ENCODE data around the gene C5.

The C5 gene

DNA sequence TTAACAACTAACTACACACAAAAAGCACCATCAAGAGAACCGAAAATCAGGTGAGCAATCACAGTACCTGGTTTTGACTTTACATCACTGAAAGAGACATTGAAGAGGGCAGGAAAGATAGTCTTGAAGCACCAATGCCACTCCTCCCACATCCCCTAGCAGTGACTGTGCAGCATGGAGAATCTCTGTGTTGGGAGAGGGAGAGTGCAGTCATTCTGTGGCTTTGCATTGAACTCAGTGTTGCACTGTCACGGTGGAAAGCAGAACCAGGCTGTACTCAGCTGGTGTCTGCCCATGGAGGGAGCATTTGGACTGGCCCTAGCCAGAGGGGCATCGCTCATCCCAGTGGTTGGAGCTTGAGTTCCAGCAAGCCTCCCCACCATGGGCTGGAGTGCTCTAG lies 40.4 kb downstream of the C5 start:
- no peak overlapping the region for H3K4me3 ChIP-seq
- DNase-seq (ENCODE audit: low spot score) = no peak
- H3K27ac ChIP-seq = no peak overlapping the region
- TF ChIP-seq, protein P1, sequence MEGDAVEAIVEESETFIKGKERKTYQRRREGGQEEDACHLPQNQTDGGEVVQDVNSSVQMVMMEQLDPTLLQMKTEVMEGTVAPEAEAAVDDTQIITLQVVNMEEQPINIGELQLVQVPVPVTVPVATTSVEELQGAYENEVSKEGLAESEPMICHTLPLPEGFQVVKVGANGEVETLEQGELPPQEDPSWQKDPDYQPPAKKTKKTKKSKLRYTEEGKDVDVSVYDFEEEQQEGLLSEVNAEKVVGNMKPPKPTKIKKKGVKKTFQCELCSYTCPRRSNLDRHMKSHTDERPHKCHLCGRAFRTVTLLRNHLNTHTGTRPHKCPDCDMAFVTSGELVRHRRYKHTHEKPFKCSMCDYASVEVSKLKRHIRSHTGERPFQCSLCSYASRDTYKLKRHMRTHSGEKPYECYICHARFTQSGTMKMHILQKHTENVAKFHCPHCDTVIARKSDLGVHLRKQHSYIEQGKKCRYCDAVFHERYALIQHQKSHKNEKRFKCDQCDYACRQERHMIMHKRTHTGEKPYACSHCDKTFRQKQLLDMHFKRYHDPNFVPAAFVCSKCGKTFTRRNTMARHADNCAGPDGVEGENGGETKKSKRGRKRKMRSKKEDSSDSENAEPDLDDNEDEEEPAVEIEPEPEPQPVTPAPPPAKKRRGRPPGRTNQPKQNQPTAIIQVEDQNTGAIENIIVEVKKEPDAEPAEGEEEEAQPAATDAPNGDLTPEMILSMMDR (IDR thresholded peaks at IDR 0.05) = no peak

GRCh38 chr9:120999317-120999716 lies 50.8 kb downstream of the C5 start:
- no peak for DNase-seq (ENCODE audit: low spot score)
- no peak overlapping the region for H3K4me3 ChIP-seq
- TF ChIP-seq, protein P1 (IDR thresholded peaks at IDR 0.05) = no peak
- H3K27ac ChIP-seq = no peak overlapping the region

GRCh38 chr9:120998111-120998510 lies 52.0 kb downstream of the C5 start:
- TF ChIP-seq, protein P1 (IDR thresholded peaks at IDR 0.05) = no peak
- H3K27ac ChIP-seq = no peak overlapping the region
- no peak overlapping the region for H3K4me3 ChIP-seq
- no peak for DNase-seq (ENCODE audit: low spot score)

DNA sequence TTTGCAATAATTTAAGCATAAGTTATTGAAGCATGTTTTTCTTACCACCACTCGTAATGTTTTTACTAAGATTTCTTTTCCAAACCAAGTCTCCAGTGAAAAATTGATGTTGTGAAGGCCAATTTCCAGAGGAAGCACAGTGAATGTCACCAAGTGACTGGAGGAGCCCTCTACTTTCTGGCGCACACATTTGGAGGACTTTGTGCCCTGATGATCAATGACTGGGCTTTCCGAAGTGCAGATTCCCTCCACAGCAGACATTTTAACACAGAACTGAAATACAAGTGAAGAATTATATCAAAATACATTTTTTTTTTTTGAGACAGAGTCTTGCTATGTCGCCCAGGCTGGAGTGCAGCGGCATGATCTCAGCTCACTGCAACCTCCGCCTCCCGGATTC lies 52.6 kb downstream of the C5 start:
- TF ChIP-seq, protein P1 (IDR thresholded peaks at IDR 0.05) = no peak
- Histone ChIP-seq H3K27ac (no peak overlapping the region), H3K4me3 (no peak overlapping the region)
- no peak for DNase-seq (ENCODE audit: low spot score)

DNA sequence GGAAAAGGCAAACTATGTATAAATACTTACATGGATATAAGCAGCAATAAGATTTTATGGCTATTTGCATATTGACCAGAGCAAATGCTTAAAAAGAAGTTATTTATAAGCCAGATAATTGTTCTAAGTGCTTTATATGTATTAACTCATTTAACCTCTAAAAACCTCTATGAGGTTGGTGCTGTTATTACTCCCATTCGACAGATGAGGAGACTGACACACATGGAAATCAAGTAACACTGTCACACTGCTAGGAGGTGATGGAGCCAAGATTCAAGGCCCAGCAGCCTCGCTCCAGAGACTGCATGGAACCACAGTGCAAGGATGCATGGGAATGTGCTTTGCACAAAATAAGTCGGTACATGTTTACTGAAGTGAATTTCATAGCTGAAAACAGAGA lies 53.7 kb downstream of the C5 start:
- Histone ChIP-seq H3K27ac (no peak overlapping the region), H3K4me3 (no peak overlapping the region)
- DNase-seq (ENCODE audit: low spot score) = no peak
- TF ChIP-seq, protein P1 (IDR thresholded peaks at IDR 0.05) = no peak

DNA sequence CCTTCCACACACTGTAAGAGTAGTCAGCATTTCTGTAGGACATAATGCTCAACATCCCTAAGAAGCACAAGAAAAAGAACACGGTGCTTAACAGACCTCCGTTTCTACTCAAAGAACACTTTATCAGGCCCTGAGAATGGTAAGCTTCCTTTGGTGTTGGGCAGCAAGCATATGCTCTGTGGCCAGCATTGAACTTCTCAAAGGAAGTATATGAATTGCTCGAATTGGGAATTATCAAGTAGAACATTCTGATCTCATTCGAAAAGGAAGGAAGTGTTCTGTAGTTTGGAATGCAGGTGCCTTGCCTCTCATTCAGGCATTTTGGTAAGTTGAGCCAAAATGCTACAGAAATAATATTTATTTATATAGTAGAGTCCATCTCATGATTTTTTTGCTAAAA lies 61.0 kb downstream of the C5 start:
- H3K27ac ChIP-seq = no peak overlapping the region
- no peak for DNase-seq (ENCODE audit: low spot score)
- TF ChIP-seq, protein P1 (IDR thresholded peaks at IDR 0.05) = no peak
- no peak overlapping the region for H3K4me3 ChIP-seq

- TF ChIP-seq, protein P1 (IDR thresholded peaks at IDR 0.05) = no peak
- DNase-seq (ENCODE audit: low spot score) = no peak
- no peak overlapping the region for H3K27ac ChIP-seq
- H3K4me3 ChIP-seq = no peak overlapping the region
Measured at GRCh38 chr9:120985819-120986222, 64.3 kb downstream of the C5 start.
